ENCODE data around the gene PRRT1B. TPM values are rescaled to one million over a fixed set of nuclear protein-coding genes. Genes with fewer than 3 reads are reported as not detected.
A peak's percentile ranks its signal among the peaks of the same experiment; 100 is the strongest.
"Not testable (repeated sequence)": the region's sequence is repeated elsewhere in the genome, so short reads cannot be mapped to it uniquely, and the experiment has no call there.

Gene PRRT1B
- total RNA-seq, 1 donor from 2014 or later, result 8.5 TPM

DNA sequence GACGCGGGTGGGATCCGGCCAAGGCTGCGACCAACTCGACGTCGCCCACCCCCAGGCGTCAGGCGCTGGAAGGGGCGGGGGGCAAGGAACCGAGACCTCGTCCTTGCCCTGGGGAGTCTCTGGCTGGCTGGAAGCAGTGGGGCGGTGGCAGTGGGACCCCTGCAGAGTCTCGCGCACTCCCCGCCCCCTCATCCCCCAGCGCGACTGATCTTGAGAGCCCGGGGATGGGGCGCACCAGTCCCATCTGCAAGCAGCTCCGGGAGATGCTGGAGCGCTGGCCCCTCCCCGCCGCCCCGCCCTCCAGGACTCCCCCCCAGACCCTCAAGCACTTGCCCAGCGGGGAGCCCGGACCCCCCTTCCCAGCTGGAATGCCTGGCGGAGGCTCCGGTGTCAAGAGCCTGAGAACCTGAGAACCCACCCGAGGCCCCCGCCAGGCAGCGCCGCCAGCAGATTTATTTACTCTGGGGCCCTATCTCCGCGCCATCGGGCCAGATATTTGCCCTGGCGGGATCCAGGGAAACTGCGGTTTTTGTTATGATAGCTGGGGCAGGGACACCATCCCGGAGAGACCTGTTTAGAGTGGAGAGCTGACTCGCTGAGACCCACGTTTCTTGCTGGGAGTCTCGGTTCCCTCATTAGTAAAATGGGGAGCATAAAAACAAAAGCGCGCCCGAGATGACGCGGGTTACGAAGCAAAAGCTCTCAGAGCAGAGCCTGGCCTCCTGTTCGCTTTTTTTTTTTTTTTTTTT lies 1.2 kb downstream of the PRRT1B start:
- DNase-seq (ENCODE audit: low spot score), result no peak
- peak; percentile 31 for ATAC-seq

DNA sequence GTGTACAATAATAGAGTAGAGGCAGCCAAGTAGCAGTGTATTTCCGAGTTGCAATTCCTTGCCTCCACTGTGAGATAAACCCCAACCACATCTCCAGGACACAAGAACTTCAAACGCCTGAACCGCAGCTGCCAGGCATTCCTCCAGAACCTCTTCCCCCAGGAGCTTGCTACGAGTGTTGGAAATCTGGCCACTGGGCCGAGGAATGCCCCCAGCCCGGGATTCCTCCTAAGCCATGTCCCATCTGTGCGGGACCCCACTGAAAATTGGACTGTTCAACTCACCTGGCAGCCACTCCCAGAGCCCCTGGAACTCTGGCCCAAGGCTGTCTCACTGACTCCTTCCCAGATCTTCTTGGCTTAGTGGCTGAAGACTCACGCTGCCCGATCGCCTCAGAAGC lies 3.9 kb downstream of the PRRT1B start:
- not testable (repeated sequence) for DNase-seq (ENCODE audit: low spot score); ATAC-seq

DNA sequence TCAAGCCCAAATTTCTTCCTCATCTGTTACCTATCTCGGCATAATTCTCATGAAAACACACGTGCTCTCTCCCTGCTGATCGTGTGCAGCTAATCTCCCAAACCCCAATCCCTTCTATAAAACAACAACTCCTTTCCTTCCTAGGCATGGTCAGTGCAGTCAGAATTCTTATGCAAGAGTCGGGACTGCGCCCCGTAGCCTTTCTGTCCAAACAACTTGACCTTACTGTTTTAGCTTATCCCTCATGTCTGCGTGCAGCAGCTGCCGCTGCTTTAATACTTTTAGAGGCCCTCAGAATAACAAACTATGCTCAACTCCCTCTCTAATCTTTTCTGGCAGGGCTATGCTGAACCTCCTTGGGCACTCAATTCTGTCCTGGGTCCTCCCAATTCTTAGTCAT lies 5.1 kb downstream of the PRRT1B start:
- ATAC-seq; DNase-seq (ENCODE audit: low spot score): not testable (repeated sequence)

DNA sequence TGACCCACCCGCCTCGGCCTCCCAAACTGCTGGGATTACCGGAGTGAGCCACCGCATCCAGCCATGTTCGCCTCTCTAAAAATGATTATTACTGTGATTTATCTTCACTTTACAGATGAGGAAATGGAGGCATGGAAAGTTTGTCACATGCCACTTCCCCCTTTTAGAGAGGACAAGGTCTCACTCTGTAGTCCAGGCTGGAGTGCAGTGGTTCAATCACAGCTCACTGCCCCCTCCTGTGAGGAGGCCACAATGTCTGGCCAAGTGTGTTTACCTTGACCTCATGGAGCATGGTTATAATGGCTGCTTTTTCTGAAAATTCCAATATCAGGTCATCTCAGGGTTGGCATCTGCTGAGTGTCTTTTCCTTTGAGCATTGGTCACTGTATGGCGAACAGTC lies 6.7 kb downstream of the PRRT1B start:
- ATAC-seq, result no peak
- no peak for DNase-seq (ENCODE audit: low spot score)

DNA sequence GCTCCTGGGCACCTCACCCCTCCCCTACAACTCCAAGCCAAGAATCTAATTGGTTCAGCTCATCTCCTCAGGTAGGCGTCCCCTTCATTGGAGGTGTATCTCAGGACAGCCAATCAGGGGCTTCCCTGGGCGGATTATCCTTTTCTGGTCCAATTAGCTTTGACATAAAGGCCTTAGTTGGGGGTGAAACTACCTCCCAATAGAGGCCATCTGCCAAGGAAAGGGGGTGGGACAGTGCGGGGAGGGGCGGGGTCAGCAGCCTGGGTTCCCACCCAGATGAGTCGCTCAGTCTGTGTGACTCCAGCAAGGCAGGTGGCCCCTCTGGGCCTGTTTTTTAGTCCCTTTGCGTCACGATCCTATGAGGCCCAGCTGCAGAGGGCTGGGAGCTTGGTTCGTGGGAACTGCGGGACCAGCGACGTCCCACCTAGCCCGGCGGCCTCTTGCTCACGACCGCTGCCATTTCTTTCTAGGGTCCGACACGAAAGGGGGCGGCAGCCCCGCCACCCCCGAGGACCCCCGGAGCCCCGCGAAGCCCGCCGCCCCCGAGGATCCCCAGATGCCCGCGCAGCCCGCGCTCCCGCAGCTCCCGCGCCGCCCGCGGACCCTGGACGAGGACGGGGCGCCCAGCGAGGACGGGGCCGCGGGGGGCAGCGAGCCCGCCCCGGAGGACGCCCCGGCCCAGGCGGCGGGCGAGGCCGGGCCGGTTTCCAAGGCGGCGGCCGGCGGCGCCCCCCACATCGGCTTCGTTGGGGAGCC lies 8.9 kb downstream of the PRRT1B start:
- ATAC-seq (no peak), DNase-seq (ENCODE audit: low spot score) (no peak)

DNA sequence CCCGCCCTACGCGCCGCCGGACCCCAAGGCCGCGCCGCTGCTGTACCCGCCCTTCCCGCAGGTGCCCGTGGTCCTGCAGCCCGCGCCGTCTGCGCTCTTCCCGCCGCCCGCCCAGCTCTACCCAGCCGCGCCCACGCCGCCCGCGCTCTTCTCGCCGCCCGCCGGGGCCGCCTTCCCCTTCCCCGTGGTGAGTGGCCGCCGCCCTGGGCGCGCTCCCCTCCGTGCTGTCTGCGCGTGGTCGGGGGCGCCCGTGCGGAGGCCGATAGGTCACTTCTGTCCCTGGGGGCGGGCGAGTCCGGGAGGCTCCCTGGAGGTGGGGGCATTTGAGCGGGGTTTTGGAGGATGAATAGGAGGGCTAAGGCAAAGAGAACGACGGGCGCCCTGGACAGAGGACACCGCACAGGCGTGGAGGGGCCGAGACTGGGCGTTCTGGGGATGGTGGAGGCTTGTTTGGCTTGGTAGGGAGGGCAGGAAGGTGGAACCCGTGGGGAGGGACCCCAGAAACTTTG lies 9.6 kb downstream of the PRRT1B start:
- no peak for DNase-seq (ENCODE audit: low spot score)
- no peak for ATAC-seq

DNA sequence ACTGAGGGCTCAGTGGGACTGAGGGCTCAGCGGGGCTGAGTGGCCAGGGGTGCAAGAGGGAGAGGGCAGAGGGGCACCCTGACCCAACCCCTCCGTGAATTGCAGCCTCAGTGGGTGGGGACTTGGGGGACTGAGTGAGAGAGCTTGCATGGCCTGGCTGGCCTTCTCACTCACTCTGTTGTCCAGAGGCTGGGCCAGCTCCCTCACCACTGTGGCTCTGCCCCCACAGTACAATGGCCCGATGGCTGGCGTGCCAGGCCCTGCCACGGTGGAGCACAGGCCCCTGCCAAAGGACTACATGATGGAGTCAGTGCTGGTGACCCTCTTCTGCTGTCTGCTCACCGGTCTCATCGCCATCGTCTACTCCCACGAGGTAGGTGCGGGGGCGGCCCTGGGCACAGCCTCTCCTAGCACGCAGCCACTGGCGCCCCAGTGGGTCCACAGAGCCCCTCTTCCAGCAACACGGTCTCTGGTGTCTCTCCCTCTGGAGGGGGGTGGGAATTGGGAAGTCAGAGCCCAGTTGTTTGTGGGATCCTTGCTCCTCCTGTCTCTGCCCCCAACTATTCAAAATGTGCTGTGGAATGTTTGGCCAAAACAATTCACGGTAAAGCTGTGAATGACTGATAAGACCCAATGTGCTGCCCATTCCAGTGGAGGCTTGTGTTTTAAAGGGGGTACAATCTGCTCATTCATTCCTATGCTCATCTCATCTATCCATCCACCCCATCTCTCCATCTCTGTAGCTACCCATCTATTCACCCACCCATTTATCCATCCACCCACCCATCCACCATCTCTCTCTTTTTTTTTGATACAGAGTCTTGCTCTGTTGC lies 10.7 kb downstream of the PRRT1B start:
- ATAC-seq (no peak), DNase-seq (ENCODE audit: low spot score) (no peak)

DNA sequence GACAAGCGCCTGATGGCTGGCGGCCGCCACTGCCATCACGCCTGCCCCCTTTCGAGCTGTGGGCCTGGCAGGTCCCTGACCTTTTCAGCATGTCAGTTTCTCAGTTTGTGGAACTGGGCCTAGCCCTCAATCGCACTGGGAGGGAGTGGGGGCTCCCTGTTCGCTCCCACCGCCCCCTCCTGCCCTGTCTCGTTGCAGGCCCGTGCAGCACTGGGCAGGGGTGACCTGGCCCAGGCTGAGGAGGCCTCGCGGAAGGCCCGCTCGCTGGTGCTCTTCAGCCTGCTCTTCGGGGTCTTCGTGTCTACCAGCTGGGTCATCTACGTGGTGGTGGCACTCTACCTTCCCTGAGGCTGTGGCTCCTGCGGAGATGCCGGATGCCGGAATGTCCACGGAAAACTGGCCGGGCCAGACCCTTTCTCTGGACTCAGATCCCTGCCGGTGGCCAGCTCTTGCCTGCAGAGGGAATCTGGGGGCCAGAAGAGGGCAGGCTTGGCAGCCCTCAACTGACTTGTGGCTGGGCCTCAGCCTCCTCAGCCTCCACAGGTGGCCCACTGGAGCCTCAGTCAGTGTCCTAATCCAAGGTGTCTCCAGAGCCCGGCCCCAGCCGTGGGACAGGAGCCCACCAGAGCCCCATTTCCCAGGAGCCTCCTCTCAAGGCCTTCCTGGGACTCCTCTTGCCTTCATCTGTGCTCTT lies 12.7 kb downstream of the PRRT1B start:
- DNase-seq (ENCODE audit: low spot score) (no peak), ATAC-seq (peak; percentile 17)

DNA sequence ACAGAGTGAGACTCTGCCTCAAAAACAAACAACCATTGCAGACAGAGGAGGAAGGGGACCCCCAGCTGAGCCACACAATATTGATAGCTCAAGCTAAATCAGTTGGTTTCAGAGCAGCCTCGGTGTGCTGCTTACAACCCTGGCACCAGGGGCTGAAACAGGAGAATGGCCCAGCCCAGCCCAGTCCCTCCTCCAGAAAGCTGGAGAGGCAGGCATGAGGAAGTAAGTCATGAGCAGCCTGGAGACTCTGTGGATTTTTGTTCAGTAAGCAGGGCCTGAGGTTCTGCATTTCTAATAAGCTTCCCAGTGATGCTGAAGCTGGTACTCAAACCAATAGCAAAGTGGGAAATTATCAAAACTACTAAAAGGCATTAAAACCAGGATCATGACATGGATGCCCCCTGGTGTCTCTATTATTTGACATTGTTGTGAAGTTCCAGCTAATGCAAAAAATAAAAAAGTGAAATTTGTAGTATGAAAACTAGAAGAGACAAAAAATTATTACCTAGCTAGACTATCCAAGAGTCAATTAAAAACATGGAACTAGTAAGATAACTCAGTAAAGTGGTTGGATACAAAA lies 14.2 kb downstream of the PRRT1B start:
- DNase-seq (ENCODE audit: low spot score) (no peak), ATAC-seq (peak; percentile 57)

DNA sequence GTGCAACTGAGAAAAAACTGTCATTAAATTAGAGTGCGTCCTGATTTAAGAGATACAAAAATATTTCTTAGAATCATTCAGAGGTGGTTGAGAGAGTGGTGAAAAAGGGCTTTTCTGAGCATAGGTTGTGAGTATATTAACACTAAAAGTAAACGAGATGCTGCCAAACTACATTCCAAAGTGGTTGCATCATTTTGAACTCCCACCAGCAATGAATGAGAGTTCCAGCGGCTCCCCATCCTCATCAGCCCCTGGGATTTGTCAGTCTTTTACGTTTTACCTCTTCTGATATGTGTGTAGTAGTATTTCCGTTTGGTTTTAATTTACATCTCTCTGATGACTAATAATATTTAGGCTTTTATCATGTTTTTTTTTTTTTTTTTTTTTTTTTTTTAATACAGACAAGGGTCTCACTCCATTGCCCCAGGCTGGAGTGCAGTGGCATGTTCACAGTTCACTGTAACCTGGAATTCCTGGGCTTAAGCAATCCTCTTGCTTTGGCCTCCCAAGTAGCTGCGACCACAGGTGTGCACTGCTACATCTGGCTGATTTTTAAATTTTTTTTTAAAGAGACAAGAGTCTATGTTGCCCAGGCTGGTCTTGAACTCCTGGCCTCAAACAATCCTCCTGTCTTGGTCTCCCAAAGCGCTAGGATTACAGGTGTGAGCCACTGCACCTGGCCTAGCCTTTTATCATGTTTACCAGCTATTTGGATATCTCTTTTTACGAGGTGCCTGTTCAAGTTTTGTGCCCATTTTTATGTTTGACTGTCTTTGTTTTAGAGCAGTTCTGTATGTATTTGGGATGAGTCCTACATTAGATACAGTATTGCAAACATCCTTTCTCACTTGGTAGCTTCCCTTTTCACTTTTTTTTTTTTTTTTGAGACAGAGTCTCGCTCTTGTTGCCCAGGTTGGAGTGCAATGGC lies 17.0 kb downstream of the PRRT1B start:
- ATAC-seq (no peak), DNase-seq (ENCODE audit: low spot score) (no peak)

DNA sequence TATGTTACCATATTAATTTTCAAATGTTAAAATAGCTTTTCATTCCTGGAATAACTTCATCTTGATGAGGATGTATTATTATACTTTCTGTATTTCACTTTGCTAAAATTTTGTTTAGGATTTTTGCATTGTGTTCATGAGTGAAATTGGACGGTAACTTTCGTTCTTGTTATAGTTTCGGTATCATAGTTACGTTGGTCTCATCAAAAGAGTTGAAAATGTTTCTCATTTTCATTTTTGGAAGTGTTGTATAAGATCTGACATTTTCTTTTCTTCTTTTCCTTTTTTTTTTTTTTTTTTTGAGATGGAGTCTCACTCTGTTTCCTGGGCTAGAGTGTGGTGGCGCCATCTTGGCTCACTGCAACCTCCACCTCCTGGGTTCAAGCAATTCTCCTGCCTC lies 20.0 kb downstream of the PRRT1B start:
- no peak for ATAC-seq

DNA sequence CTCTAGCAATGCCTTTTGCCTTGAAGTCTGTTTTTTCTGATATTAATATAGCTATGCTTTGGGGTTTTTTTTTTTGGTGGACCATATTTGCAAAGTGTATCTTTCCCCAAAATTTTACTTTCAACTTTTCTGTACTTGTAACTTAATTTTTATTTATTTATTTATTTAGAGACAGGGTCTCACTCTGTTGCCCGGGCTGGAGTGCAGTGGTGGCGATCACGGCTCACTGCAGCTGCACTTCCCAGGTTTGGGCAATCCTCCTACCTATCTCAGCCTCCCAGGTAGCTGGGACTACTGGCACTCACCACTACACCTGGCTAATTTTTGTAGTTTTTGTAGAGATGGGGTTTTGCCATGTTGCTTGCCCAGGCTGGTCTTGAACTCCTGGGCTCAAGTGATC lies 20.8 kb downstream of the PRRT1B start:
- no peak for DNase-seq (ENCODE audit: low spot score)
- ATAC-seq, result no peak

More for the DNA sequence above, 20.0 kb downstream of the PRRT1B start:
- DNase-seq (ENCODE audit: low spot score), result no peak

DNA sequence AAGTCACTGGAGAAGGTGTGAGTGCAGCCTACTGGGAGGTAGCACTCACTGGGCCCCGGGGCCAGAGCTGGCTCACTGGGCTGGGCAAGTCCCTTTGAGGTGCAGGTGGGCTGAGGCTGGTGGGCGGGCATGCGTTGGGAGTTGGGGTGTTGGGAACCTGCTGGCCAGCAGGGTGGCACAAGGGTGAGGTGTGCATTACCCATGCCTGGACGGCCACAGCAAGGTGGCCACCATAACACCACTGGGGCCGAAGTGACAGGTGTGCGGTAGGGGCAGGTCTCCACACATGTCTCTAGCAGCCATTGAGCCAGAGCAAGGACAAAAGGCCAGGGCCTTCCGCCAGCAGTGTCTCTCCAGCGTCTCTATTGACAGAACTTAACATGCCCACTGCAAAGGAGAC lies 22.6 kb downstream of the PRRT1B start:
- DNase-seq (ENCODE audit: low spot score) (no peak), ATAC-seq (peak; percentile 30)

DNA sequence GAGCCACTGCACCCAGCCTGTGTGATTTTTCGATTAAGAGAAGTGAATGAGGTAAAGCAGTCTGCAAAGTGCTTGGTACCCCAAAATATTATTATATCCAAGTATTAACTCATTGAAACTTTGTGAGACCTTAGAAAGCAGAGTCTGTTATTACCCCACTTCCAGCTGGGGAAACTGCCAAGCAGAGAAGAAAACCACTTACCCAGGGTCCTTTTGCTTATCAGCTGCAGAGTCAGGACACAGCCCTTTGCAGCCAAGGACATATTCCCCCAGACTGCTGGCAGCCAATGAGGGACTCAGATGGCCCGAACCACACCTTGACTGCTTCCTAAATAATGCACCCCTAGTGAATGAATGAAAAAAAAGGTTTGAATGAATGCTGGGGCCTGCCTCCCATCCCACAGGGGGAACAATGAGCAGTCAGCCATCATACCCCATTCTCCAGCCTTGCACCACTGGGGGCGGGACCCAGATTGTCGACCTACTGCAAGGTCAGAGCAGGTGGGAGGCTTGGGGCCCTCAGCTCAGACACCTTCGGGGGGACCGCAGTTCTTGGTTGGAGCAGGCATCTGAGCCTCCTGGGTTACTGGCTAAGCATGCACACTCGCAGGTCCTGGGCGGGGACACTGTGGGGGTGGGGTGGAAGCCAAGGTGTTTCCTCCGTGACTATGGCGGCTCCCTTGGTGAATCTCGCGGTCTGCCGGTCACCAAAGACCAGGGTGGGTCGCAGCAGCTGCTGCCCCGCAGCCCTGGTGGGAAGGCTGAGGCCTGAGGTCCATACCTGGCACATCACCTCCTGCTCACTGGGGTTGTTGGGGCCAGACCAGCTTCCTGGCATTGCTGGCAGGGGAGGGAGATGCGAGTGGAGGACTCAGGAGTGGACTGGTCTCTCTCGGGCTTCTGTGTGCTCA lies 29.7 kb downstream of the PRRT1B start:
- ATAC-seq (no peak), DNase-seq (ENCODE audit: low spot score) (no peak)

DNA sequence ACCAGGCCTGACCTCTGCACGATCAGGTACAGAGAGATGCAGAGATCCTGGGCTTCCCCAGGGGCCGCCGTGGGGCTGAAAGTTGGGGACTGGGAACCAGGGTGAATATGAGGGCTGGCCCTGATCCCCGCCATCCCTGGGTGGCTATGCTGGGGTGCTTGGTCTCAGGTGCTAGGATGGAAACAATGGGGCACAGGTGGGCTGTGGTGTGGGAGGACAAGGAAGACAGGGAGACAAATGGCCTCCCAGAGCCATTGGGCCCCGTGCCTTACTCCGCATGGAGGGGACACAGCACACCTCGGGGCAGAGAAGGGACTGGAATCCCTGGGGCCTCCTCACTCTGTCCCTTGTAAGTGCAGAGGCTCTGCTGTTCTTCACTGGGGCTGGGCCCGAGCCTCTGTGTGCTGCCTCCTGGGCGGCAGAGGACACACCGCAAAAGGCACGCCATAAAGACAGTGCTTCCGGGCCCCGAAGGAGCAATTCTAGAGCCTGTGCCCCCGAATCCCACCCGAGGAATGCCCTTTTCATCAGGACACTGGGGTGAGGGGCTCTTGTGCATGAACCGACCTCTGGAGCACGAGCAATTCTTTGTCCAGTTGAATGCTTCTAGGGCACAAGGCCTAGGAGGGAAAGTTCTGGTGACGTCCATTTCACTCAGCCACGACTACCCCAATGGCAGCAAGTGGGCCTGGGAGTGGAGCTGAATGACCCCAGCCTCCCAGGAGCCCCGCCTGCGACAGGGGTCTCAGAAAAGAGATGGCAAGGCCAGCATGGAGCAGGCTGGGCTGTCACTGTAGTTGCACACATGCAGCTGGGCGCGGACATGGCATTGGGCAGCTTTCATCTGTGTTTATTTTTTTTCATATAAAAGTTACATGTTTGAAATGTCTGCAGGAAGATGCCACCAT lies 30.9 kb downstream of the PRRT1B start:
- DNase-seq (ENCODE audit: low spot score) (no peak), ATAC-seq (no peak)

DNA sequence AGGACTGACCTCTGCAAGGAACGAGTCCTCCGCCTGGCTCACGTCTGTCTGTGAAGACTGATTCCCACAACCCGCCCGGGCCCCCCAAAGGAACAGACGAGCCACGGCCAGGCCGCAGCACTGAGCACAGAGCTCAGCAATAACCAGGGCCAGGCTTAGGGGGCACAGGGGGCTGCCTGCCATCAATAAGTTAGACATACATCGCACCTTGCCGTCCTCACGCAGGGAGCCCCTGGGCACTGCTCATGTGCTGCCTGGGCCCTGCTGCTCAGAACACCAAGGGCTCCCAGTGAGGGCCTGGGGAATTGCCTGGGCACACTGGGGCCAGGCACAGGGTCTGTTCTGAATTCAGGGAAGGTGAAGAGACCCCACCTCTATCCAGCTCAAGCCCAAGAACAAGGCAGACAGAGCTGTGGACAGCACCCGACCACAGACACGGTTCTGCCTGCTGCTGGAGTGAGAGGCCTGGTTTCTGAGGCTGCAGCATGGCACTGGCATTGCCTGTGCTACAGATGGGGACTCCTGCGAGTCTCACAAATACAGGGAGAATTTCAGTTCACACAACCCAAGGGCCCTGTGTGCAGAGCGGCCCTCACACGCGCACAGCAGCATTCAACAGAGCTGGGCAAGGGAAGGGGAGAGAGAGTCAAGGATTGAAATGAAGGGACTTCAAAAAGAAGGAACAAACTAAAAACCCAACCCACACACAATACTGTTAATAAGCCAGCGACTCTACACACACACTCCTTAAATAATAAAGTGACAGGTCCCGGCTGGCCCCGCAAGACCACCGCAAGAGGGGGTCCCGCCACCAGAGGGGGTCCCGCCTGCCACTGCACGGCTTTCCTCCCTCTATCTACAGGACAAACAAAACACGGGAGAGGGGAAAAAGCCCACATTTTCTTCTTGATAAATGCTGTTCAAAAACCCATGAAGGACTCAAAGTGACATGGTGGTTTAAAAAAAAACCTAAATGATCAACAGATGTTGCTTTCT lies 32.0 kb downstream of the PRRT1B start:
- no peak for ATAC-seq
- DNase-seq (ENCODE audit: low spot score), result no peak

All from left lobe of liver (tissue), 2 donors.